Astrocyte (in vitro differentiated cells and primary cell): ENCODE data around the gene RPAP3. TPM values are rescaled to one million over a fixed set of nuclear protein-coding genes. Genes with fewer than 3 reads are reported as not detected.

Experiments
- DNase-seq: peaks from one replicate; pipeline ENCODE4 v3.0.0-alpha.2; 2010; ENCODE audit warnings: low read depth
- FAIRE-seq: peaks from 2 replicates; lab custom pipeline; 2011; peaks lifted over from hg19 to GRCh38; lab: Jason Lieb, UNC
- H2AFZ ChIP-seq: 2 replicates; pipeline ENCODE4 v1.6.0; 2012; ENCODE audit warnings: low read depth, low read length, inconsistent platforms
- H3K27ac ChIP-seq: 2 replicates; pipeline ENCODE4 v1.5.1; 2011; ENCODE audit warnings: low read depth, low read length, inconsistent platforms
- H3K27me3 ChIP-seq: 2 replicates; pipeline ENCODE4 v1.6.0; 2011; ENCODE audit warnings: low read length, inconsistent platforms; ENCODE audit not compliant: insufficient read depth
- H3K36me3 ChIP-seq: 2 replicates; pipeline ENCODE4 v1.5.1; 2011; ENCODE audit warnings: low read length, inconsistent platforms; ENCODE audit not compliant: insufficient read depth
- H3K4me1 ChIP-seq: 2 replicates; pipeline ENCODE4 v1.5.1; 2011; ENCODE audit warnings: low read length, inconsistent platforms; ENCODE audit not compliant: insufficient read depth
- H3K4me2 ChIP-seq: 2 replicates; pipeline ENCODE4 v1.6.0; 2012; ENCODE audit warnings: low read length, inconsistent platforms
- H3K4me3 ChIP-seq: 2 replicates; pipeline ENCODE4 v1.5.1; 2011; ENCODE audit warnings: low read depth, mild to moderate bottlenecking, low read length, inconsistent platforms; ENCODE audit not compliant: insufficient read depth
- H3K79me2 ChIP-seq: 2 replicates; pipeline ENCODE4 v1.6.0; 2012; ENCODE audit warnings: mild to moderate bottlenecking, low read length, inconsistent platforms; ENCODE audit not compliant: insufficient read depth
- H3K9ac ChIP-seq: 2 replicates; pipeline ENCODE4 v1.6.0; 2012; ENCODE audit warnings: mild to moderate bottlenecking, low read length, inconsistent platforms
- H3K9me3 ChIP-seq: 2 replicates; pipeline ENCODE4 v1.5.1; 2012; ENCODE audit warnings: low read depth, mild to moderate bottlenecking, low read length, inconsistent platforms; ENCODE audit not compliant: insufficient read depth
- H4K20me1 ChIP-seq: 2 replicates; pipeline ENCODE4 v1.6.0; 2012; ENCODE audit warnings: low read length, inconsistent platforms; ENCODE audit not compliant: insufficient read depth
- H3K27ac Mint-ChIP-seq: one replicate; pipeline ENCODE4 v1.8.0; 2021; ENCODE audit warnings: mild to moderate bottlenecking, mixed read lengths; ENCODE audit not compliant: unreplicated experiment
- H3K27me3 Mint-ChIP-seq: one replicate; pipeline ENCODE4 v1.8.0; 2021; ENCODE audit warnings: low read depth, mixed read lengths; ENCODE audit not compliant: unreplicated experiment
- H3K36me3 Mint-ChIP-seq: one replicate; pipeline ENCODE4 v1.8.0; 2021; ENCODE audit warnings: low read depth, mixed read lengths; ENCODE audit not compliant: unreplicated experiment
- H3K4me1 Mint-ChIP-seq: one replicate; pipeline ENCODE4 v1.8.0; 2021; ENCODE audit warnings: low read depth, mixed read lengths; ENCODE audit not compliant: unreplicated experiment
- H3K4me3 Mint-ChIP-seq: one replicate; pipeline ENCODE4 v1.8.0; 2021; ENCODE audit warnings: mild to moderate bottlenecking, moderate library complexity, mixed read lengths; ENCODE audit not compliant: unreplicated experiment
- H3K9me3 Mint-ChIP-seq: one replicate; pipeline ENCODE4 v1.8.0; 2021; ENCODE audit warnings: mild to moderate bottlenecking, mixed read lengths; ENCODE audit not compliant: unreplicated experiment
- EZH2 ChIP-seq: IDR thresholded peaks from 2 replicates; pipeline ENCODE4 v1.6.1; 2012; ENCODE audit warnings: mild to moderate bottlenecking, low read length, inconsistent platforms; ENCODE audit not compliant: insufficient read depth
- total RNA-seq: library from RNA; stranded (reverse); gene quantifications from 2 replicates; pipeline ENCODE4 v1.2.1, GENCODE V29; 2021
- TF ChIP-seq, protein P1 (sequence below): IDR thresholded peaks from 2 replicates; pipeline ENCODE4 v1.5.1; 2011; ENCODE audit warnings: low read depth, mild to moderate bottlenecking, inconsistent platforms, low read length, moderate library complexity; ENCODE audit not compliant: insufficient read depth

Gene RPAP3
- total RNA-seq, 1 donor from 2014 or later, result 39.2 TPM

DNA sequence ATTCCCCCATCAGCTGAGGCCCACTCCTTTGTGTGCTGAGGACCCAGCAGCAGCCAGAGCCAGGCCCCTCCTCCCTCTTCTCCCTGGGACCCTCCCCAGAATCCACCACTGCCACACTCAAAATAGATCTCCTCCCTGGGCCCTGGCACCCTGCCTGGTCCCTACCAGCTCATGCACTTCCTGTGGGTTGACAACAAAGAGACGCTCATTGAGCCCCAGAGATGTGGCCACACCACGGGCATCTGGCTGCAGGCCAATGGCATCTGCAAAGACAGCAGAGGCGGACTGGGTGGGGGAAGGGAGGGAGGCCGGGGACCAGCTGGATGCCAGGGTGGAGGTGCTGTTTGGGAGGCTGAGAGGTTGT, 35.5 kb upstream of the RPAP3 start:
- FAIRE-seq, result no peak
- H3K9me3 Mint-ChIP-seq, result peaks cover 3% of the 10 kb centered on the region

DNA sequence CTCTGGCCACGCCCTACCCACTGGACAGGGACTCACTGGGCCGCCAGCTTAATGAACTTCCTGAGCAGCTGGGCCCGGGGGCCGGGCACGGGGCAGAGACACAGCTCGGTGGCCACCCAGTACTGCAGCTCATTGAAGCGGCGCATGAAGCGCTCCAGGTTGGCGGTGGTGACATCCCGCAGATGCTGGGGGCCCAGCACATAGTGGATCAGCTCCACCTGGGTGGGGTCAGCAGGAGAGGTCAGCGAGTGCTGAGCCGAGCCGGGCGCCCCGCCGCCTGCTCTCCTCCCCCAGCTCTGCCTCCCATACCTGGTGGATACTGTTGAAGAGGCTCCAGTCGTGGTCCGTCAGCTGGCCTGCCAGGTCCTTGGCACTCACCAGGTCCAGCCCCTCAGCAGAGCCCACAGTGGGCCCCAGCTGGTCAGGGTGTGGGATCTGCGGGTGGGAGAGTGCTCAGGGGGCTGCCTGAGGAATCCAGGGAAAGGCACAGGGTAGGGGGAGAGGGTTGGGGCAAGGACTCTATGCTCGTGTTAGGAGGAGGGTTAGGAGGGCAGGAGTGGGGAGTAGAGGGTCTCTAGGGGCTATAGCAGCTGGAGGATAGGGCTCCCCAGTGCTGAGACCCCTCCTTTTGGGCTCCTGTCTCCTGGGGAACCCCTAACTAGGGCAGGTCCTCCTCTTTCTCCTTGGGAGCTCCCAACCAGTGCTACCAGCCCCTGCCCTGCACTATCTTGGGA, 34.9 kb upstream of the RPAP3 start:
- DNase-seq, result no peak
- FAIRE-seq, result no peak
- H3K4me3 Mint-ChIP-seq, result no peak overlapping the region
- H3K36me3 Mint-ChIP-seq, result peaks cover 11% of the 10 kb centered on the region
- Histone ChIP-seq H3K4me1 (peaks cover 12% of the 10 kb centered on the region), H3K79me2 (no peaks in the 10 kb centered on the region), H2AFZ (peak overlapping the region; percentile 10), H3K9ac (no peak overlapping the region), H3K27me3 (peaks cover 18% of the 10 kb centered on the region), H4K20me1 (no peaks in the 10 kb centered on the region), H3K9me3 (no peaks in the 10 kb centered on the region), H3K4me3 (no peak overlapping the region), H3K4me2 (no peak overlapping the region), H3K27ac (no peak overlapping the region), H3K36me3 (no peaks in the 10 kb centered on the region)
- peaks cover 42% of the 10 kb centered on the region for H3K27me3 Mint-ChIP-seq
- H3K9me3 Mint-ChIP-seq, result peaks cover 3% of the 10 kb centered on the region
- peaks cover 6% of the 10 kb centered on the region for H3K4me1 Mint-ChIP-seq
- no peak overlapping the region for H3K27ac Mint-ChIP-seq
- TF ChIP-seq, protein P1, sequence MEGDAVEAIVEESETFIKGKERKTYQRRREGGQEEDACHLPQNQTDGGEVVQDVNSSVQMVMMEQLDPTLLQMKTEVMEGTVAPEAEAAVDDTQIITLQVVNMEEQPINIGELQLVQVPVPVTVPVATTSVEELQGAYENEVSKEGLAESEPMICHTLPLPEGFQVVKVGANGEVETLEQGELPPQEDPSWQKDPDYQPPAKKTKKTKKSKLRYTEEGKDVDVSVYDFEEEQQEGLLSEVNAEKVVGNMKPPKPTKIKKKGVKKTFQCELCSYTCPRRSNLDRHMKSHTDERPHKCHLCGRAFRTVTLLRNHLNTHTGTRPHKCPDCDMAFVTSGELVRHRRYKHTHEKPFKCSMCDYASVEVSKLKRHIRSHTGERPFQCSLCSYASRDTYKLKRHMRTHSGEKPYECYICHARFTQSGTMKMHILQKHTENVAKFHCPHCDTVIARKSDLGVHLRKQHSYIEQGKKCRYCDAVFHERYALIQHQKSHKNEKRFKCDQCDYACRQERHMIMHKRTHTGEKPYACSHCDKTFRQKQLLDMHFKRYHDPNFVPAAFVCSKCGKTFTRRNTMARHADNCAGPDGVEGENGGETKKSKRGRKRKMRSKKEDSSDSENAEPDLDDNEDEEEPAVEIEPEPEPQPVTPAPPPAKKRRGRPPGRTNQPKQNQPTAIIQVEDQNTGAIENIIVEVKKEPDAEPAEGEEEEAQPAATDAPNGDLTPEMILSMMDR, result no peak
- no peak for TF ChIP-seq EZH2

More for the DNA sequence above, 35.5 kb upstream of the RPAP3 start:
- H2AFZ ChIP-seq, result peak overlapping the region; percentile 10
- no peaks in the 10 kb centered on the region for H3K36me3 ChIP-seq
- H3K9me3 ChIP-seq, result no peaks in the 10 kb centered on the region
- H3K4me3 ChIP-seq, result no peak overlapping the region
- TF ChIP-seq, protein P1, result no peak
- TF ChIP-seq EZH2, result no peak
- peaks cover 12% of the 10 kb centered on the region for H3K36me3 Mint-ChIP-seq
- no peak overlapping the region for H3K4me3 Mint-ChIP-seq
- peaks cover 9% of the 10 kb centered on the region for H3K4me1 ChIP-seq
- H3K27ac ChIP-seq, result no peak overlapping the region
- DNase-seq, result no peak
- H3K4me2 ChIP-seq, result no peak overlapping the region
- H3K27me3 Mint-ChIP-seq, result peaks cover 47% of the 10 kb centered on the region
- H3K27ac Mint-ChIP-seq, result peak overlapping the region; percentile 73
- H3K79me2 ChIP-seq, result no peaks in the 10 kb centered on the region
- peaks cover 18% of the 10 kb centered on the region for H3K27me3 ChIP-seq
- peaks cover 6% of the 10 kb centered on the region for H3K4me1 Mint-ChIP-seq
- no peak overlapping the region for H3K9ac ChIP-seq
- no peaks in the 10 kb centered on the region for H4K20me1 ChIP-seq

DNA sequence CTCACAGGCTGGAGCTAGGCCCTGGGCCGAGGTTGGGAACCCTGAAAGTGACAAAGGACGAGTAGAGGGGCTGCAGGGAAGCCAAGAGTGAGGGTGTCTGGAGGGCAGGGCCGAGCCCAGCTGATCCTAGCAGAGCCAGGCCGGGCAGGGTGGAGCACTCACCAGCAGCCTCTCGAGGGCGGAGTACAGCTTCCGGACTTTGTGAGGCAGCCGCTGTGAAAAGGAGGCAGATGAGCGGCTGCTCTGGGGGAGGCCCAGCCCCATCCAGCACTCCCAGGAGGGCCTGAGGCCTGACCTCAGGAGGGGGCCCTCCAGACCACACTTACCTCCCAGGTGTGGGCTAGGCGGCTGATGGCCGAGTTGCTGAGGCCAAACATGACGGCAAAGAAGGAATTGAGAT, 34.1 kb upstream of the RPAP3 start:
- TF ChIP-seq, protein P1, result no peak
- no peak for TF ChIP-seq EZH2
- H3K4me2 ChIP-seq, result no peak overlapping the region
- no peak overlapping the region for H2AFZ ChIP-seq
- H3K27me3 ChIP-seq, result peaks cover 14% of the 10 kb centered on the region
- no peaks in the 10 kb centered on the region for H4K20me1 ChIP-seq
- H3K27ac ChIP-seq, result no peak overlapping the region
- FAIRE-seq (no peak), DNase-seq (no peak)
- Mint-ChIP-seq H3K27ac (no peak overlapping the region), H3K27me3 (peaks cover 35% of the 10 kb centered on the region), H3K4me1 (peaks cover 9% of the 10 kb centered on the region), H3K36me3 (peaks cover 11% of the 10 kb centered on the region), H3K9me3 (peaks cover 3% of the 10 kb centered on the region), H3K4me3 (no peak overlapping the region)
- H3K9ac ChIP-seq, result no peak overlapping the region
- no peaks in the 10 kb centered on the region for H3K79me2 ChIP-seq
- peaks cover 16% of the 10 kb centered on the region for H3K4me1 ChIP-seq
- H3K4me3 ChIP-seq, result no peak overlapping the region
- no peaks in the 10 kb centered on the region for H3K36me3 ChIP-seq
- no peaks in the 10 kb centered on the region for H3K9me3 ChIP-seq
